ENCODE results near the gene ZNF581. TPM values are rescaled to one million over a fixed set of nuclear protein-coding genes. Genes with fewer than 3 reads are reported as not detected.

The ZNF581 gene
- total RNA-seq, 3 donors from 2014 or later = 15.2 to 22.5 (median 20.1) TPM

GRCh38 chr19:55675661-55676354, 32.4 kb downstream of the ZNF581 start:
- no peaks in the 10 kb centered on the region for H3K9me3 ChIP-seq
- TF ChIP-seq, protein P1, sequence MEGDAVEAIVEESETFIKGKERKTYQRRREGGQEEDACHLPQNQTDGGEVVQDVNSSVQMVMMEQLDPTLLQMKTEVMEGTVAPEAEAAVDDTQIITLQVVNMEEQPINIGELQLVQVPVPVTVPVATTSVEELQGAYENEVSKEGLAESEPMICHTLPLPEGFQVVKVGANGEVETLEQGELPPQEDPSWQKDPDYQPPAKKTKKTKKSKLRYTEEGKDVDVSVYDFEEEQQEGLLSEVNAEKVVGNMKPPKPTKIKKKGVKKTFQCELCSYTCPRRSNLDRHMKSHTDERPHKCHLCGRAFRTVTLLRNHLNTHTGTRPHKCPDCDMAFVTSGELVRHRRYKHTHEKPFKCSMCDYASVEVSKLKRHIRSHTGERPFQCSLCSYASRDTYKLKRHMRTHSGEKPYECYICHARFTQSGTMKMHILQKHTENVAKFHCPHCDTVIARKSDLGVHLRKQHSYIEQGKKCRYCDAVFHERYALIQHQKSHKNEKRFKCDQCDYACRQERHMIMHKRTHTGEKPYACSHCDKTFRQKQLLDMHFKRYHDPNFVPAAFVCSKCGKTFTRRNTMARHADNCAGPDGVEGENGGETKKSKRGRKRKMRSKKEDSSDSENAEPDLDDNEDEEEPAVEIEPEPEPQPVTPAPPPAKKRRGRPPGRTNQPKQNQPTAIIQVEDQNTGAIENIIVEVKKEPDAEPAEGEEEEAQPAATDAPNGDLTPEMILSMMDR (IDR thresholded peaks at IDR 0.05) = no peak
- DNase-seq = no peak
- H3K4me1 ChIP-seq (ENCODE audit: low read depth) = peaks cover 37% of the 10 kb centered on the region
- H3K4me3 ChIP-seq = peak overlapping the region; percentile 85
- peaks cover 5% of the 10 kb centered on the region for H3K36me3 ChIP-seq (ENCODE audit: low read depth)
- intact Hi-C loops (cut with DNase I, micrococcal nuclease) = no loop called here
- ATAC-seq = no peak

DNA sequence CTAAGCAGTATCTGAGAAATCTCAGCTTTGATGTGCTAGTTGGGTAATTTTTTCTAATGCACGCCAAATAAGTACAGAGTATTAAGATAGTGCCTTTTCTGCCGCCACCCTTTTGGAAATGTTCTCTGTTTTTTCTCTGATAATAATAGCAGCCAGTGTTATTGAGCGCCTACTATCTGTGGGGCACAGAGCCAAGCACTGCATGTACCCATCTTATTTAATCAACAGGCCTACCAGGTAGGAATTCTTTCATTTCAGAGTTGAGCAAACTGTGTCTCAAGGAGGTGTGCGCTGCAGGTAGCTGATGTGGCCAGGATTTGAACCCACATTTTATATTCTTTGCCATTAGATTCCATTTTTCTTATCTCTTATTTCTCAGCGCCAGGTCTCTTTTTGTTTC, 32.9 kb downstream of the ZNF581 start:
- Histone ChIP-seq H3K4me3 (no peak overlapping the region), H3K9me3 (no peaks in the 10 kb centered on the region), H3K36me3 (ENCODE audit: low read depth) (peaks cover 5% of the 10 kb centered on the region), H3K4me1 (ENCODE audit: low read depth) (peaks cover 37% of the 10 kb centered on the region)
- TF ChIP-seq, protein P1 (IDR thresholded peaks at IDR 0.05) = no peak
- DNase-seq = no peak
- intact Hi-C loops (cut with DNase I, micrococcal nuclease) = no loop called here
- no peak for ATAC-seq

- intact Hi-C loops (cut with DNase I, micrococcal nuclease) = no loop called here
- Histone ChIP-seq H3K9me3 (no peaks in the 10 kb centered on the region), H3K4me3 (no peak overlapping the region), H3K36me3 (ENCODE audit: low read depth) (peaks cover 5% of the 10 kb centered on the region), H3K4me1 (ENCODE audit: low read depth) (peaks cover 42% of the 10 kb centered on the region)
- ATAC-seq (no peak), DNase-seq (no peak)
- TF ChIP-seq, protein P1 (IDR thresholded peaks at IDR 0.05) = no peak
These were observed 33.5 kb downstream of the ZNF581 start for GRCh38 chr19:55676889-55677505.

DNA sequence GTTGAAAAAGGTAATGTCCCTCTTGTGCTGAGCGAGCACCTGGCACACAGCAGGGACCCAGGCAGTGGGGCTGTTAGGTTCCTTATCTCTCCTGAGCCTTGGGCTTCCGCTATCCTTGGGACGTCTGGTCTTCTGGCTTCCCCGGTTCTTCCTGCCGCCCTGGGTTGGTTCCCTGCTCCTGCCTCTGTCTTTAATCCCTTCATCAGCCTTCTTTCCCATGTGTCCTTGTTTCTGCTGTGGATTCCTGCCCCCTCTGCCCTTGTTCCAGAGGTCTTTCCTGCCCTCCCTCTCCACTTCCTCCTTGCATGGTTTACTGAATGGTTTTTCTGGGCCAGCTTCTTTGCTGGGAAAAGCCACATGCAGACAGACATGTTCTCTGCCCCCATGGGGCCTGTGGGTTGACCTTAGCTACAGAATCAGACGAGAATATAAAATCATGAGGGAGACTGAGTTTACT, 34.2 kb downstream of the ZNF581 start:
- no peak overlapping the region for H3K4me3 ChIP-seq
- TF ChIP-seq, protein P1 (IDR thresholded peaks at IDR 0.05) = no peak
- peaks cover 5% of the 10 kb centered on the region for H3K36me3 ChIP-seq (ENCODE audit: low read depth)
- ATAC-seq = peak; percentile 33
- no peaks in the 10 kb centered on the region for H3K9me3 ChIP-seq
- intact Hi-C loops (cut with DNase I, micrococcal nuclease) = no loop called here
- no peak for DNase-seq
- H3K4me1 ChIP-seq (ENCODE audit: low read depth) = peaks cover 46% of the 10 kb centered on the region

- peak; percentile 21 for ATAC-seq
- H3K36me3 ChIP-seq (ENCODE audit: low read depth) = peaks cover 5% of the 10 kb centered on the region
These were observed 34.7 kb downstream of the ZNF581 start for GRCh38 chr19:55678121-55678671.

More at GRCh38 chr19:55678121-55678671, 34.7 kb downstream of the ZNF581 start:
- intact Hi-C loops (cut with DNase I, micrococcal nuclease) = no loop called here
- Histone ChIP-seq H3K4me1 (ENCODE audit: low read depth) (peaks cover 52% of the 10 kb centered on the region), H3K4me3 (no peak overlapping the region), H3K9me3 (no peaks in the 10 kb centered on the region)
- DNase-seq = peak in 2 of 3 donors; percentile 59 to 85
- TF ChIP-seq, protein P1 (IDR thresholded peaks at IDR 0.05) = no peak
